Stimulated activated CD4-positive, alpha-beta T cell treated with anti-CD3 and anti-CD28 coated beads, Interleukin-15, amount 100 ng/mL, for 48 hours (primary cell): Measurements from ENCODE around the gene ADAMTS2.
A peak's percentile ranks its signal among the peaks of the same experiment; 100 is the strongest.

ENCODE experiments used
- DNase-seq, 2 donors: peaks; one replicate each; pipeline ENCODE4 v3.0.0-alpha.2; 2020; ENCODE audit warnings: low read depth in 2 of 2

Gene ADAMTS2

GRCh38 chr5:179161901-179162300, 183.4 kb downstream of the ADAMTS2 start:
- no peak for DNase-seq

- DNase-seq, result no peak
Observed at GRCh38 chr5:179160584-179160983, 184.7 kb downstream of the ADAMTS2 start.

- DNase-seq, result no peak
Observed at GRCh38 chr5:179158556-179158955, 186.7 kb downstream of the ADAMTS2 start.

- DNase-seq, result no peak
Observed at GRCh38 chr5:179154991-179155955, 190.0 kb downstream of the ADAMTS2 start.

- DNase-seq, result no peak
Observed at GRCh38 chr5:179154346-179154990, 190.8 kb downstream of the ADAMTS2 start.

DNA sequence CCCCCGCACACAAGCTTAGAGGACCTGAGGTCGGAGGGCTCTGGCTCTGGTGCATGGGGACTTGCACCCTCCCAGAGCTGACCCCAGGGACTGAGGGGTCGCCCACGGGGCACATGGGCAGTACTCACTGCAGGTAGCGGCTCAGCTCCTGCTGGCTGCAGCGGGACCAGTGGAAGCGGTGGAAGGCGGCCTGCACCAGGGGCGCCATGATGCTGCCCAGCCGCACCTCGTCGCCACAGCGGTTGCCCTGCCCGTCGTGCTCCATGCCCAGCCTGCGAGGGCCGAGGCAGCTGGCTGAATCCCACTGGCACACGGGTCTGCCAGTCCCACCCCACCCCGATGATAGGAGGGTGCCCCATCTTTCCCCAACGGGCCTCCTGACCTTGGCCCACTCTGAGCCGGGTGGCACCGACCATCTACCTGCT, 191.3 kb downstream of the ADAMTS2 start:
- DNase-seq, result no peak

DNA sequence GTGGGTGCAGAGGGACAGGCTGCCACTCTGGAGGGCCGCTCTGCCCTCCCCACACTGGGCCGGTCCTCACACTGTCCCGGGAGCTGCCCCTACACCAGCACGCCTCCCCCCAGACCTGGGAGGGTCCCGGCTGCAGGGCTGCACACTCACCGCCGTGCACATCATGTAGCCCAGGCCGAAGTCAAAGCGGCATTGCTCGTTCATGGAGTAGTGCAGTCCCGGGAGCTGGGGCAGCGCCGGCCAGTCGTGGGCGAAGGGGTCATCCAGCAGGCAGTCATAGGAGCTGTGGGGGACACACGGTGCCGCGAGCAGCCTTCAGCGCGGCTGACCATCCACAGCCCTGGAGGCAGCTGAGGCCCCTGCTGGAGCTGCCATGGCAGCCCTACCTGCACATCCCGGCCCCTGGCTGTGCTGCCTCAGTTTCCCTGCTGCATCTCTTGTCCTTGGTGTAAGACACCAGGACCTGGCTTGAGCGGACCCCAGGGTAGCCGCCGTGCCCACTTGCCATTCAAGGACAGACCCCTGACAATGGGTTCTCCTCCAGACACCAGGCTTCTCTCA, 191.8 kb downstream of the ADAMTS2 start:
- no peak for DNase-seq

DNA sequence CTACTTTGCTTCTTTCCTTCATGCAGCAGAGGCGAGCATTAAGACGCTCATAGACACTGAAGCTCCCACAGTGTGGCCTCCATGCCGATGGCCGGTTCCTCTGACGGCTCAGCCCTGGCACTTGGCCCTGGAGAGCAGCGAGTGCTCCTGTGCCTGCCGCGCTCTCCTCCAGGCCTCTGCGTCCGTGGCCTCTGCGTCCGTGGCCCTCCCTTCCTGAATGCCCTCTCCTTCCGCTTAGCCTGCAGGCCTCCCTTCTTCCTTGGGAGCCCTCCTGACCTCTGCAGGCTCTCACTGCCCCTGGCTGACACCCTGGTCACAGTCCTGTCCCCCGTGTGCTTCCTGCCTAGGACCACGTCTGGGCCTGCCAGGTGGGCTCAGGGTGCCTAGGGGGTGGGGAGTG, 192.3 kb downstream of the ADAMTS2 start:
- no peak for DNase-seq

DNA sequence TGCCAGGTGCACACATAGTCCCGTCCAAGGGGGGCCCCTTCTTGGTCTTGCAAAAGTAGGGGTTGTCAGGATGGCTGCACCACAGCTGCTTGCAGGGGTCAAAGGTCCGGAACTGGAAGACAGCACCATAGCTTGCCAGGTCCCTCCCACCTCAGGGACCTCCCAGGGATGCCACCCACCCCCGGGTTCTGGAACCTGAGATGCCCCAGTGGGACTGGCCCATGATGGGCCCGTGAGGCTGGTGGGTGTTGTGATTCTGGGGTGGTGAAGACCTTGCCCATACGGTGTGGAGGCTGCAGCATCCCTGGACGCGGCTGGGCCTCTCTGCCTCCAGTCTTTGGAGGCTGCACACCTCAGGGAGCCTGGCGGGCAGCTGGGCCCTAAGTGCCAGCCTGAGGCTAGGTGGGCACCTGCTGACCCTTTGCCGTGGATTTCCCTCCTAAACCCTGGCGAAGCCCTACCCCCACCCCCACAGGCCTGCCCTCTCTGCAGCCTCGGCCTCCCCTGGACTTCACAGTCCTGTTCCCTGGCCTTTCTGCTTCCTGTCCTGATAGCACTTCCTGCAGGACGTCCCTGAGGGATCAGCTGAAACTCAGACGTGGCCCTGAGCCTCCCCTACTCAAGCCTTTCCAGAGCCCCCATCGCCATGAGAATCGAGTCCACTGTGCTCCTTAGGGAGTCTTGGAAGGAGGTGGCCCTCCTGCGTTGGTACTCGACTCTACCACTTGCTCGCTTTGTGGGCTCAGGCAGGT, 192.9 kb downstream of the ADAMTS2 start:
- DNase-seq, result no peak

DNA sequence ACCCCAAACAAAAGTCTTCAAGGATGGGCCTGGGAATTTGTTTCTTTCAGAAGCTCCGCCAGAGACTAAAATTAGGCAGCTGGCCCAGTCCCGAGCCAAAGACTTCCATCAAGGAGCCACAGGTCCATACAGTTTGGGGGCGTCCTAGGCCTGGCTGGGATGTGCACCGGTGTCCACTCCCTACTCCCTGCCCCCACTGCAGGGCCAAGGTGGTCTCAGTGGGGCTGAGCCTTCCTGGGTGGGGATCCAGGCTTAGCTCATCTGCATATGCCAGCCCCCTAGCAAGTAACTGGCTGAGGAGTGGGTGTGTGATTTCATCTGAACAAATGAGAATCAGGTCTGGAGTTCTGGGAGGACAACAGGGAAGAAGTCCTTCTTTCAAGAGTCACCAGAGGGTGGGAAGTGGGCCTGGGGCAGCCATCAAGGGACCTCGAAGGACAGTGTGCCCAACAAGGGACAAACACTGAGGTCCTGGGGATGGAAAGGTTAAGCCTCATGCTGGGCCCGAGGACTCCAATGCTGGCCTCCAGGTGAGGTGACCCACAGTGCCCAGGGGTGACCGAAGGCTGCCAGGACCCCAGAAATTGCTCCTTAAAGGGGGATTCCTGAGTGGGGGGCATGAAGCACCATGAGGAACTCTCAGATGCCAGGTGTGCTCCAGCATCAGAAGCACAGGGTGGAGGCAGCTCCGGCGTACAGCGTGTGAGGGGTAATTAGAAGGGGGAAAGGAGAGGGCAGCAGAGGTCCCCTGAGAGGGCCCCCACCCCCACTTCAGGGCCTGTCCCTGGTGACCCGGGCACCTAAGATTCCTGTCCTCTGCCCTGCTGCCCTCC, 193.8 kb downstream of the ADAMTS2 start:
- no peak for DNase-seq

- no peak for DNase-seq
Observed at GRCh38 chr5:179150011-179150410, 195.2 kb downstream of the ADAMTS2 start.

- no peak for DNase-seq
Observed at GRCh38 chr5:179149278-179149677, 196.0 kb downstream of the ADAMTS2 start.

DNA sequence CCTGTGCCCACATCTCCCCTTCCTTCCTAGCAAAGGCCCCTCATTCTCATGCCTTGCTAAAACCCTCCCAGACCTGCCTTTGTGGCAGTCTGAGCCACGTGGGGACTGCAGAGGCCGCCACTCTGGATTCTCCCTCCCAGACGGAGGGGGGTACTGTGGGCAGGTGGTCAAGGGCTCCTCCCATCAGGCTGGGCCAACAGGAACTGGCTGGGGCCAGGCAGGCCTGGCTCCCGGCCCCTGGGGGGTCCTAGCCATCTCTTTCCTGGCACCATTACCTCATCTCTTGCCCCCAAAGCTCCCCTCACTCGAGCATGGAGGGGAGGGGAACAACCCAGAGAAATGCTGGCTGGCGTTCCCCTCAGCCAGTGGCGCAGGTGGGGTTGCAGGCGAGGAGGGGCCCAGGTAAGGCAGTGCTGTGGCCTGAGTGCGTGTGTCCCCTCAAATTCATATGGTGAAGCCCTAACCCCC, 196.5 kb downstream of the ADAMTS2 start:
- no peak for DNase-seq

- DNase-seq, result no peak
Observed at GRCh38 chr5:179147991-179148702, 197.1 kb downstream of the ADAMTS2 start.

DNA sequence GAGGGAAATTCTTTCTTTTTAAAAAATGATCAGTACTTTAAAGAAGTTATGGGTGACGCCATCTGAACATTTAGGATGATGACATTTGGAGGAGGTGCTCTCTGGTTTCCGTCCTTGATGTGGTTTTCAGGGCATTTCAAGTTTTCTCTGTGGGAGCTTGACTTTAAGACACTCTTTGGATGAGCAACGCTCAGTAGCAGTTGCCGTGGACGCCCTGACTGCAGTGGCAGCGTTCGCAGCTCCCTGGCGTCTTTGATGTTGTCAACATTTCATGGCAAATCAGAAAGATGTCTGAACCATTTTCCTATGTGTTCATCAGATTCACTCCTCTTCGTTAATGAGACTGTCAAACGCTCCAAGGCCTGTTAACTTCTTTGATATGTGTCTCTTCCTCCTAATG, 199.0 kb downstream of the ADAMTS2 start:
- peak; percentile 46 to 63 for DNase-seq

DNA sequence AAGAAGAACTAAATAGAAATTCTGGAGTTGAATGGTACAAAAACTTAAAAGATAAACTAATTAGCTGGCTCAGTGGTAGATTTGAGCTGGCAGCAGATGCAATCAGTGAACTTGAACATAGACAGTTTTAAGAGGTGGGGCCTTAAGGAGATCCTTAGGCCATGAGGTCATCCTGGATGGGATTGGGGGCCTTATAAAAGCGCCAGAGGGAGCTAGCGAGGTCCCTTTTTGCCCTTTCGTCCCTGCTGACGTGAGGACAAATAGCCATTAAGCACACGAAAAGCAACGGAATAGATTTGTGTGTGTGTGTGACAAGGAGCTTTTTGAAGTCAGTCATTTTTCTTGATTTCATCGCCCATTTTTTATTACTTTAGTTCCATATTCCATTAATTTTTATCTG, 201.8 kb downstream of the ADAMTS2 start:
- no peak for DNase-seq

GRCh38 chr5:179142434-179143198, 202.6 kb downstream of the ADAMTS2 start:
- DNase-seq, result peak in 1 of 2 donors; percentile 23

- no peak for DNase-seq
Observed at GRCh38 chr5:179141867-179142266, 203.4 kb downstream of the ADAMTS2 start.

- DNase-seq, result no peak
Observed at GRCh38 chr5:179140293-179140692, 205.0 kb downstream of the ADAMTS2 start.

GRCh38 chr5:179139936-179140235, 205.4 kb downstream of the ADAMTS2 start:
- DNase-seq, result no peak
